Measurements from ENCODE around the gene TSPAN31.

The TSPAN31 gene

DNA sequence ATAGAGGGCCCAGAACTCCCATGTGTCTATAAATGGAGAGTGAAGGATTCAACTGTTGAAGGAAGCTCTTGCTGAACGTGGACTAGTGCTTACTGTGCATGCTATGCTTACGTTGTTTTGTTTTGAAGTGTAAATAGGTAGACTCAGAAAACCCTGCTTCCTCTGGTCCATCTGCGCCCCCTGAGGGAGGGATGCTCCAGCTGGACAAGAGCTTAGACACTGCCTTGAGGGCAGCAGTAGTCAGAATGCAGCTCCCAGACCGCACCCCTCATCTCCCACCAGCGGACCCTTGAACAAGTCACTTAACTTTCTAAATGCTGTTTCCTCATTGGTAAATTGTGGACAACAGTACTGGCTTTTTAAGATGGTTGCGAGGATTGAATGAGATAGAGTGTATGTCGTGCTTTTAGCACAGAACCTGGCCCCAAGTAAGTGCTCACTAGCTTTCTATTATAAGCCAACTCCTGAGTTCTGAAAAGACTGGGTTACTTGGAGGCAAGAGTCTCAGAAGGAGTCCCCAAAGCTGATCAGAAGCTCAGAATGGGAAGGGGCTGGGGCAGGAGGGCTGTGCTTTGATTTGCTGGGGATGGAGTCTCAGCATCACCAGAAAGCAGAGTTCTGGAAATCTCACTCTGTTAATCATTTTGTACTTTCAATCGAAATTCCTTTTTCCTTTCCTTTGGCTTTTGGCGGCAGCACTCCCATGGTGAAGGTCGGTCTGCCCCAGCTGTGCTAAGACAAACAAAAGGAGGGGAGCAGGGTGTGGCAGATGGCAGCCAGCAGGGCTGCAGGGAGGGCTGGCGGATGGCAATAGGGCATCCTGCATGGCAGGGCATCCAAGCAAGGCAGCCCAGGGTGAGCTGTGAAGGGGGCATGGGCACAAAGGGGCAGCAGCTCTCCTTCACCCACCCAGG is 21.9 kb upstream of the TSPAN31 start:
- no peak for DNase-seq

DNA sequence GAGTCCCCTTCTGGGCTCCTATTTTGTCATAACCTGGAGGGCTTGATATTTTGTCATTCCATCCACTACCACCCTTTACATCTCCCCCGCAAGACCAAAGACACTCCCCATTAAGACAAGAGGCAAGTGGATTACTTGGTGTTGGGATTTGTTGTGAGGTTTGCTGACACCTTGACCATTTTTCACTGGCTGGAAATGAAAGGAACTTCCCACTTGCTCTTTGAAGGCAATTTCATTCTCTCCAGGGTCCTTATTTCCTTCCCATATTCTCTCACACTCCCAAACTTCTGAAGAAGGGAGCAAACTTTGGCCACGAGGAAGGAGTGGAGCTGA is 21.2 kb upstream of the TSPAN31 start:
- no peak for DNase-seq

DNA sequence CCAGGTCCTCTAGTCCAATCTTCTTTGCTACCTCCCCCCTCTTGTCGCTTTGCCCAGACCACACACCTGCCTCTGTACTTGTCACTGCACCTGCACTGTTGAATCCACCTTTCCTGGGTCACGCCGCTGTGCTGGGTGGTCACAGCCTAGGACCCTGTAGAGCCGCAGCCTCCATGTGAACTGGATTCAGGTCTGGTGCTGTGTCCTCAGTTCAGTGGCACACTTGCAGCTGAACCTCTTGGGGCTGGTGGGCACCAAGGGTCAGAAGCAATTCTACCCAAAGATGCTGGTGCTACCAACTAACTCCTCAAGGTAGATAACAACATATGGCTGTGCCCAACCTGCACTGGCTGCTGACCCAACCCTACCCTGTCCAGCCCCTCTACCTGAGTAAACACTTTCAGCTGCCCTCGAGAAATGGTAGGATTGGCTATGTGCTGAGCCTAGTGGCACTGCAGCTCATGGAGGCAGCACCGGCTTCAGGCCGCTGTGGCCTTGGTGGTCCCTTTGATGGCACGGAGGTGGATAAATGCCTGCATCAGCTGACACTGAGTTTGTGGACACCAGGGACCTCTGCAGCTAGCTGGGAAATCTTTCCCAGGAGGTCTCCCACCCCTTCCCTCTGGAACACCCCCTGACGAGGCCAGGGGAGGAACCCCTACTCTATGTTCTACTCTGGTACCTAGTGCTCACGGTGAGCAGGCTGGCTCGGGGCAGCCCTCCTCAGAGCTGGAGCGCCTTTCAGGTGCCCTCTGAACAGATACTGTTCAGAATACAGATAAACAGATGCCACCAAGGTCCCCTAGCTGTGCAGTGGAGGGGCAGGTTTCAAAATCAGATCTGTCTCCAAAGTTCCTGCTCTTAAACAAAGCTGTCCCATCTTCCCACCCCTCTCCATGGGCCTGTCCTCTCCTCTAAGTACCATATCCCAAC is 20.6 kb upstream of the TSPAN31 start:
- no peak for DNase-seq

DNA sequence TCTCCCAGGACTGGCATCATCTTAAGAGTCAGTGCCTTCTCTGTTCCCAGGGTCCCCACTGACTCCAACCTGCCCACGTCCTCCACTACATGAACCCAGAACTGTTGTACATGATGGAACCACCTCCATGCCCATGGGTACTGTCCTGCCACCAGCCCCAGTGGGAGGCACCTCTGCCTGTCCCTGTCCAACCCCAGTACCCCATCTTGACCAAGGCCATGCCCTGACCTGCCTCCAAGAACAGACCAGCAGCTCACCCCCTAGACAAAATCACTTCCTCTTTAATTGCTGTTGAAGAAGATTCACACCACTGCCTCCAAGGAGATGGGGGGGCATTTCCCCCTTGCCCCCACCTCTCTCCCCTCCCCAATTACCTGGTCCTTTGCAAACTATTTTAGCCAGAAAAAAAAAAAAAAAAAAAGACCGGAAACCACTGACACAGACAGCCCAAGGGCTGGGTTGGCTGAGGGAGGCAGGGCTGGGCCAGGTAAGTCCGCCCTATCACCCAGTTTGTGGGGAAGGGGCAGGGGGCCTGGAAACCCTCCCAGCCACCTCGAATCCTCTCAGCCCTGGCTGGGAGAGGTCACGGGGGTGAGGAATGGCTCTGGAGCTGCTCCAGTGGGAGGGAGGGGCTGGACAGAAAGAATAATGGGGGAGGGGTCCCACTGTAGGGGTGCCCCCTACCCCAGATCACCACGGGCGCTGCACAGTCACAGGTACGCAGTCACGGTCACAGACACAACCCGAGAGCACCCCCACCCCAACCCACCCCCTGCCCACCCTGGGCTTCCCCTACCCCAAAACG is 19.7 kb upstream of the TSPAN31 start:
- DNase-seq = no peak

DNA sequence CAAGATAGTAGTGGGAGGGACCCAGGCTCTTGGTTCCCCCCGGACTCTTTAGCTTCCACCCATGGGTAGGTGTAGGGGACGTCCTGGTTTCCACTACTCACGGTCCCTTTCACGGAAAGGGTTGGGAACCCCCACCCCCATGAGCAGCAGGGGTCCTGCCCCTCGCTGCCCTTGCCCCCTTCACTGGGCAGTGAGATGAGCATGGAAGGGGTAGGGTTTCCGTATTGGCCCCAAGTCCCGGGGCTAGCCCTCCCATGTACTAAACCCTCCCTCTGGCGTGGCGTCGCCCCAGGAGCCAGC is 19.0 kb upstream of the TSPAN31 start:
- no peak for DNase-seq

DNA sequence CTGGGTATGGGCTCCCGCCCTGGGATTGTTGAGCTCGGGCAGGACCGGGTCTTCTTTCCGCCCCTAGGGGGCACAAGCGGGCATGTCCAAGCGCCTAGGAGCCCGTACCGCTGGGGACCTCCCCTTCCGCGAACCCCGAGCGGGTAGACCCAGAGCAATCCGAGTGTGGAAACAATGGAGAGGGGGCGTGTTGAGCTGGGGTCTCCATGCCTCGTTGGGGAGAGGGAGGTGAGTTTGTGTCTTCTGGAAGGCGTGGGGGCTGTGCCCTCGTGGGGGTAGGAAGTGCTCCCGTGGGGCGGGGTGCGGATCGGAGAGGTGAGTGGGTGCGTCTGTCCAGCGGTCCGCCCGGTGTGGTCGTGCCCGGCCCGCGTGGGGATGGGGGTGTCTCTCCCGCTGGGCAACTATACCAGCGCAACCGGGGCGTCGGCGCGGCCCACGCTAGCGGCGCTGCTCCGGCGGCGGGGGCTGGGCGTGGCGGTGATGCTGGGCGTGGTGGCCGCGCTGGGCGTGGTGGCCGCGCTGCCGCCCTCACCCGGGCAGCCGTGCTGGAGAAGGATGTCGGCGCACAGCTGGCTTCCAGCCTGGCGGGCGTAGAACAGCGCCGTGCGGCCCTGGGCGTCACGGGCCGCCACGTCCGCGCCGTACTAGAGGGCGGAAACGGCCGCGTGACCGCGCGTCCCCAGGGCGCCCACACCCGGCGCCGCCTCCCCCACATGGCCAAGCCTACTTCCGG is 18.5 kb upstream of the TSPAN31 start:
- peak in 1 of 2 donors; percentile 9 for DNase-seq

DNA sequence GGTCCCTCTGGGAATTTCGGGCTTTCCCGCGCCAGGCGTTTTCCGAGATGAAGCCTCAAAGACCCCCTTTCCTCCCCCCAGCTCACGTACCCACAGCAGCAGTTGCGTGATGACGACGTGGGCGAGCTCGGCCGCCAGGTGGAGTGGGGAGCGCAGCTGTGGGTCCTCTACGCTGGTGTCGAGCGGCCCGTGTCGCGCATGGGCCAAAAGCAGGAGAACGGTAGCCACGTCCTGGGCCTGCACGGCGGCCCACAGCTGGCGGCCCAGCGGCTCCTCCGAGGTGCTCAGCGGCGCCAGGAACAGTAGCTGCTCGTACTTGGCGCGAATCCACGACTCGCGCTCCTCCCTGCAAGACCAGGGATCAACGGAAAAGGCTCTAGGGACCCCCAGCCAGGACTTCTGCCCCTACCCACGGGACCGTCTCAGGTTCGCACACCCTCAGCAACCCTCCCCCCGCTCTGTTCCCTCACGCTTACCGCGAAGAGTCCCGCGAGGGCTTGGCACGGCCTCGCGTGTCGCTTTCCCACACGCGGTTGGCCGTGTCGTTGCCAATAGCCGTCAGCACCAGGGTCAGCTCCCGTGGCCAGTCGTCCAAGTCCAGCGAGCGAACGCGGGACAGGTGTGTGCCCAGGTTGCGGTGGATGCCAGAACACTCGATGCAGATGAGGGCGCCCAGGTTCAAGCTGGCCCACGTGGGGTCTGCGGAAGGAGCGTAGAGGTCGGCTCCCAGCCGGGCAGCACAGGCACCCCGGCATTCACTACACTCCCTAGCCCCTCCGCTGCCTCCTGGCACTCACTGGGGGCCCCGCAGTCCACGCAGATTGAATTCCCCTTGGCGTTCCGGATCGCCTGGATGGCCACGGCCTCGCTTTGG is 17.7 kb upstream of the TSPAN31 start:
- no peak for DNase-seq

DNA sequence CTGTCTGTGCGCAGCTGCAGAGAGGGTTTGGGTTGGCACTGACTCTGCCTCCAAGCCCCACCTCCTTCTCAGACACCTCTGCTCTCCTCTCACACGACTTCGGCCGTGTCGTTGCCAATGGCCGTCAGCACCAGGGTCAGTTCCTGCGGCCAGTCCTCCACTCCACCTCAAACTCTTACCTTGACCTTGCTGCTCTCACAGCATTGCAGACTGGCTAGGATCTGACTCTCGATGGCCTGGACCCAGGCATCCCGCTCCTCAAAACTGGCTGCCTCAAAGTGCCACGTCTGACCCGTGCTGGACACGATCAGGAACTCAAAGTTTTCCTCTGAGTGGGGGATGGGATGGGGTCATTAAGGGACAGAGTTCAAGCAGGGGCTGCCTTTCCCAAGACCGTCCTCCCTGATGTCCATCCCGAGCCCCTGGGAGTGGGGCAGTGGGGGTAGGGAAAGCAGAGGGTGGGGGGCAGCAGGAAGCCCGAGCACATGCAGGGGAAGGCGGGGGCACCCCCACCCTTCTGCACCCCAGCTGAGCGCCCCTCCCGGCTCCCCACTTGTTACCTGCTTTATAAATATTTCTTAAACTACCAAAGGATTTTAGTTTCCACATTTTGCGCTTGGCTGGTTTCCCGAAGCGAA is 17.0 kb upstream of the TSPAN31 start:
- DNase-seq = no peak

DNA sequence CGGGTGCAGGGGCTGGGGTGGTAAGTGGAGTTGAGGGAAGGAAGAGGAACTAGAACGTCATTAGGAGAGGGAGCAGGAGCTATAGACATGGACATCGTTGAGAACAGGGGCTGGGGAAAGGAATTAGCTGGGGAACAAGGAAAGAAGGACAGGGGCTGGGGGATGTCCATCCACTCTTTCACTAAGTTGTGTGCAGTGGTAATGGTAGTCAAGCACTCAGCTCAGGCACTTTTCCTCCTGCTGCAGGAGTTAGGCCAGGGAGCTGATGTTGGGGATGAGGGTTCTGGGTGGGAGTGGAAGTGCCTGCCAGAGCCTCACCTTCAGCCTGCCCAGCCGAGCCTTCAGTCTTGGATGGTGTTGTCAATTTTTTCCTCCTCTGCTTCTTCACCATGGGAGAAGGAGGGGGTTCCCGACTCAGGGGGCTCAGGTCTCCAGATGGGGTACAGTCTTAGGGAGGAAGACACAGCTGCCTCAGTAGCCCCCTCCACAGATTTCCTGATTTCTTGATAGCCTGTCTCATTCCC is 15.5 kb upstream of the TSPAN31 start:
- DNase-seq = no peak

DNA sequence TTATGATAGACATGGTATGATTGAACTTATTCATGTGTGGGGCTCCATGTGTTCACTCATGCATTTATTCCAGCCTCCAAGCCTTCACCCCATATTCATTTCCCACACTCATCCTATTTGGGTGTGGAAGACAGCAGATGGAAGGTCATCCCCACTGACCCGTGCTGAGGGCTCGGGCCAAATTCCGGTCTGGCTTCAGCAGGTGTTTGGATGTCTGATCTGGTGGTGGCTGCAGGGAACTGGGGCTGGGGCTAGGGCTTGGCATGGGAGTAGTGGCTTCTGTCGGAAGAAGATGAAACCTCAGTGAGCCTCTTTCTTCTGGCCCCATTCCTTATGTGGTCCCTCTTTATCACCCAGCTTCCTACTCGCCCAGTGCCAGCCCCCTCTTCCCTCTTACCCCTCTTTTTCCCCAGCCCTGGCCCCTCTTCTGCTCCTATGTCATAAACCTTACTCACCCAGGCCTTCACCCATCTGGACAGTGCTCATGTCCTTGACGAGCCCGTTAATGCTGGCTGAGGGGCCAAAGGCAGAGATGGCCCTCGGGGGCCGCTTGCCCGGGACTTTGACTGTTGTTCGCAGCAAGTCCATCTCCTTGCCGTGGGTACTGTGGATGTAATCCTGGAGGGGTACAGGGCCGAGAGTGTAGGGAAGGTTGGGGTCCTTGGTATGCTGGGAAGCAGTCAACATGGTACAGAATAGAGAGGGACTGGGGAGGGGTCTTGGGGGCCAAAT is 14.3 kb upstream of the TSPAN31 start:
- no peak for DNase-seq

DNA sequence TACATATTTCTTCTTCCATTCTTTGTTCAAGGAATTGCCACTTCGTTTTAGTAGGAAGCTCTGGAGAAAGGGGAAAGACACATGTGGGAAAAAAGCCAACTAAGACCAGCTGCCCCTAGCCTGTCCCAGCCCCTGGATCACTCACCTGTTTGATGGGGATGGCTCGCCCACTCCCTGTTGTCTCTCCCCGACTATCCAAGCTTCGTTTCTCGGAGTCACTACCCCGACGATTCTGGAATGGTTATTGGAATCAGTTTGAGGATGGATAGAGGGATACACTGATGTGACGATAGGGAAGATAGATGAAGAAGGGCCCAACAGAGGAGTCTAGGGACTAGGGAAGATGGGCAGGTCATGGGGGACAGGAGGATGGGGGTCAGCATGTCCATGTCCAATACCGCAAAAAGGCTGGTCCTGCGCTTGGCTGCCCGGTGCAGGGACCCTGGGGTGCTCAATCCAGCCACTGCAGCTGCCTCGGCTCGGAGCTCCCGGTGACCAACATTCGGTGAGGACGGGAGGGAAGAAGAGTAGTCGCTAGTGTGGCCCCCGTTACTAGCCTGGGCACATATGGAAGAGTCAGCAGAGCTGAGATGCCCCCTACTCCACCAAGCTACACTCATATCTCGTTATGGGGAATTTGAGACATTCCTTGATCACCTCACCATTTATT is 13.3 kb upstream of the TSPAN31 start:
- DNase-seq = no peak

DNA sequence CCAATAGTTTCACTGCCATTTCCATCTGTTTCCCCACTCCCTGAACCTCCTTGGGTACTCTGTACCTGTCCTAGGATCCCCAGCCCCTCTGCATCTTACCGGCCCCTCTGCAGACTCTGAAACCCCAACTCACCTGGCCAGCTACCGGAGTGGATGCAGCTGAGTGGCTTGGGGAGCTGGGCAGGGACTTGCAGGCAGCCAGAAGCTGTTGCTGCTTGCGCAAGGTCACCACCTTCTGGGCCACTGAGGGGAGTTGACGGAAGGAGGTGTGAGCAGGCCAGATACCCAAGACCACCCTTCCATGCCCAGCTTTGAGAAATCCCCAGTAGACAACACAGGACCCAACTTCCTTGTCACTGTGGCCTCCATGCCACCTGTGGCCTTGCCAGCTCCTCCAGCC is 12.6 kb upstream of the TSPAN31 start:
- no peak for DNase-seq

DNA sequence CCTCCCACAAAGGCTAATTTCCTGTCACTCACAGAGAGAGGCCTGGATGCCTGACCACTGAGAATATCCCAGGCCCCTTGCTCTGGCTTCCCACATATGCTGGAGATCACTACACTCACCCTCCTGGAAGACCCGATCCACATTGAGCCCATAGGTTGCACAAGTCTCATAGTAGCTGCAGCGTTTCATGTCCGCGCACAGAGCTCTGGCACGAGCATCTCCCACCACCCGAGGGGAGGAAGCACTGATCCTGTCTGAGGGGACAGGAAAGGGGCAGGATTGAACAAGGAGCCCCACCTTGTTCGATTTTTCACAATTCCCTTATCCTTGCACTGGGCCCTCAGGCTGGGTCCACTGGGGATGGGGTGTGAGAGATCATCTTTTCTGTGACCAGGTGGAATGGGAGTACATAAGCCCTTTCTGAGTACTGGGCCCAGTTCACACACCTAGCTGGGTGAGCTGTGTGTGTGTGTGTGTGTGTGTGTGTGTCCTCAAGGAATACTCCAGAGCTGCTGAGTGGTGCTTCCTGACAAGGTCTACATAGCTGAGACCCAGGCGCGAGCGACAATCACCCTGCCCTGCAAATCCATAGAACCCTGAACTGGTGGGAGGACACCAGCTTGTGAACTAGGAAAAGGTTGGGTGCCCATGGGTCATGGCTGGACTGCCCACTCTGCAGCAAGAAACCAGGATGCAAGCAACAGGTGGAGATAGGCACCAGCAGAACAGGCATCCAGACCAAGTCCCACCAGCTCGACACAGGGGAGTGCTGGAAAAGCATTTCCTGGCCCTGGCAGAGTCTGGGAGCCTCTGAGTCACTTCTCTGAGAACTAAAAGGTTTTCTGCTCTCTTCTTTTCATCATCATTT is 11.9 kb upstream of the TSPAN31 start:
- DNase-seq = no peak

DNA sequence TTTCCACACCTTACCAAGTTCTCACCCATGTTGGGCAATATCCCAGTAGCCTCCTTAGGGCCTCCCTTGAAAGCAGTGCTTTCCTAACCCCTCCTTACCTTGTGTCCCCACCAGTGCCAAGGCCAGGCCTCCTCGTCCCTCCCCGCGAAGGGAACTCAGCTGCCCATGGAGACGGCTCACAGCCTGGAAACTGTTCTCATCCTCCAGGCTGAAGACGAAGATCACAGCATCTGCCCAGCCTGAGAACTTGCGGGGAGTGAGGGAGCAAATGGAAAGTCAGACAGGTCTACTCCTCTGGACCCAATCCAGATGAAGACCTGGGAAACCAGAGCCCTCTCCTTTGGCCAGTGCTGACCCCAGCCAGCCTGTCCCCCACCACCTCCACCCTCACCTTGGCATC is 10.9 kb upstream of the TSPAN31 start:
- no peak for DNase-seq

DNA sequence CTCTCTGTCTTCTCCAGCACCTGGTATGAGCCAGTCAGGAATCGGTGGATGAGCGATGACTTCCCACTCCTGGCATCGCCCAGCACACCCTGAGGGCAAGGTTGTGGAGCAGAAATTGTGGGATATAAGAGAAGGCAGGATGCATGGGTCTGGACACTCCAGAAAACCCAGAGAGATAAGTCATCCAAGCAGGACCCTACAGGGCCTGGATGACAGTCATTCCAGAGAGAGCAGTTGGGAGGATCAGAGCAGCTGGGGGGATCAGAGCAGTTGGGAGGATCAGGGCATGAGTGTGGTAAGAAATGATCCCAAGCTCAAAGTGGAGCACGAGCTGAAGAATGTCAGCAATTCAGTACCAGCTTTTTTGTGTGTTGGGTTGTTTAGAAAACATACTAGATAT is 10.2 kb upstream of the TSPAN31 start:
- DNase-seq = no peak

DNA sequence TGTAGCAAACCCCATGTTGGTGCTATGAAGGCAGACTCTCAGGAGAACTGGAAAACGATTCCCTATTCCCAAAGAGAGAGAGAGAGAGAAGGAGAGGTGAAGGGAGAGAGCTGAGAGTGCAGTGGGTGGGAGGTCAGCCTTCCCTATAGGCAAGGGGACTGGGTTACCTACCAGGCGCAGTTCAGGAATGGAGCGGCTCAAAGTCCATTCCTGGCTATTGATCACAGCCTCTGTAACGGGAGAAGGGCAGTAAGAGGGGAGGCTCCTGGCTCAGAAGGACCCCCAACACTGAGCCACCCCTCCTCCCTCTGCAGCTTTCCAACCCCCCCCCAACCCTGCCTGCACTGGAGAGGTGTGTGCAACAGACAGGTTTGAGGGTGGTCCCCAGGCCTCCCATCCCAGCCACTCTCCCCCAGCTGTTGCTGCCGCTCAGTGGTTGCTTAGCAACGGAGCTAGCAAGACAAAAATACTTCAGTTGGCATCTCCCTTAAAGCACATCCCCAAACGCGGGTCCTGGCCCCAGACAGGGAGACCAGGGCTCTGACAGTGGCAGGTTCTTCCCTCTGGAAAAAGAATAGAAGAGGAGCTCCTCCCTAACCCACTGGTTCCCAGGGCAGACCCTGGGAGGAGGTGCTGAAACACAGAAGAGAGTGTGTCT is 9.5 kb upstream of the TSPAN31 start:
- DNase-seq = no peak

DNA sequence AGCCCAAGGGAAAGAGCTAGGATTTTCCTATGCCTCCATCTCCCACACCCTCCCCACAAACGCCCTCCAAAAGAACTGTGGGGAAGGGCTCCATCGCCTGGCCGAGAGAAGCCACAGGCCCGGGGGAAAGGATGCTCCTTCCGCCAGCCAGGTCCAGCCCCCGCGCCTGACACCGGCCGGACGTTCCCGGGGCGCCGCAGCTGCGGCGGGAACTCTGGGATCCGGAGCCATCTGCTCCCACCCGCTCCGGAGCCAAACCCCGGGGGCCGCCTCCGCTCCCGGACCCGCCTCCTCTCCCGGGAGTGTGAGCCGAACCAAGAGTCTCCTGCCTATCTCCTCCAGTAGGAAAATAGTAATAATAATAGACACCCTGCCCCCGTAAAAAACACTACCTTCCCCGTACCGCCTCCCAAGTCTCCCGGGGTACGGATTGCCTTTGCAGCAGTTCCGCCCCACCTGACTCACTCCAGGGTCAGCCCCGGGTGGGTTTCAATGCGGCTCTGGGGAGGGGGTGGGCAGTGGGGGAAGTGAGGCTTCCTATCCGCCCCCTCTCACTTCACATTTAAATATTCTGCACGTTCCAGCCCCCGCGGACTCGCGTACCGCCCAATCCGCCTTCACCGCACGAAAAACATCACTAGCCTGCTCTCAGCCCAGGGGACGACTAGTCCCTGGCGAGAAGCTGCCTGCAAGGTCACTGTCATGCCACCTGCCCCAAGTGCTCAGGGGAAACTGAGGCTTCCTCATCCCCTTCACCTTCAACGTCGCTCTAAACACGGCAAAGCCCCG is 8.7 kb upstream of the TSPAN31 start:
- no peak for DNase-seq
